GM21515 (cell line): Measurements from ENCODE around the gene NPAS3.

Source experiments
- ATAC-seq: cut with Tn5 transposase; IDR thresholded peaks from one replicate; pipeline ENCODE4 v1.9.1; 2021; ENCODE audit not compliant: unreplicated experiment

The NPAS3 gene

DNA sequence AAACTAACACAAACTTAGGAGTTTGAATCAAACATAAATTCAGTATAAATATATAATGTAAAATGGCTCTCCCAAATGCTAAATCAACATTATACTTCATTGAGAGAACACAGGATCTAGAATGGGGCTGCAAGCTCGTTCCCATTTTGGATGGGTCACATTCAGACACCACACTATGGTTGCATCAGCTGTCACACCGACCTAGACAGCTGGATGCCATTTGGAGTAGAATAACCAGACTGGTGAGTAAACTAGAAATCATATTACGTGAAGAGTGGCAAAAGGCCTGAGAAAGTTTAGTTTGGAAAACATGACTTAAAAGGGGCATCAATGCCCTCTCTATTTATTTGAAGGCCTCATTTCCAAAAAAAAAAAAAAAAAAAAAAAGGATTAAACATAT, 430.4 kb downstream of the NPAS3 start:
- no peak for ATAC-seq

- ATAC-seq, result no peak
These were observed 431.3 kb downstream of the NPAS3 start for GRCh38 chr14:33369972-33370371.

DNA sequence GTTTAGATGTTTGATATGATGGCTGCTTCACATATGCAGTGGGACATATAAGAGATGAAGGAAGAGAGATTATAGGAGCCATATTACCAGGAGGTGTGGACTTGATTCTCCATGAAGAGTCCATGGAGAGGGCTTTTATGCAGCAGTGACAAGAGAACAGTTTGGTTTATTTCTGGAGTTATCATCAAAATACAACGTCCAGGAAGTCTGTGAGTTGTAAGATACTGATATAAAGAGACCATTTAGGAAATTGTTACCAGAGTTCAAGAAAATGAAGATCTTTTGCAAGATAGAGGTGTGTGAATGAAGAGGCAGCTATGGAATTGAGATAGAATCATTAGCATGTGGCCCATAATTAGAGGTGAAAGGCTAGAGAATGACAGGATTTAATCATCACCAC, 431.7 kb downstream of the NPAS3 start:
- no peak for ATAC-seq

DNA sequence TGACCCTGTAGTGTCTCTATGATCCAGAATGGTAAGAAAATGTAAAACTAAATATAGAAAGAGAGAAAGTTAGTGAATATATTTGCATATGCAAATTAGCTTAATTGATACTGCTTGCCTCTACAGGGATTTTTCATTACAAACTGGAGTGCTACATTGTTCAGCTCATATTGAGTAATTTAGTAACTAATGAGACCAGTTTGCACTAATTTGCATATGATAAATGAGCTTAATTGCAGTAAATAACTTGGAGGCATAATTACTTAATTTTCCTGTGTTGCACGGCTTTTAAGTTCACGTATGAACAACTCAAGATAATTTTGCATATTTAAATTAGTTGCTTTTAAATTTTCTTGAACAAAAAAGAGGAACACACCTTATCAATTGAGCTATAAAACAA, 436.5 kb downstream of the NPAS3 start:
- no peak for ATAC-seq

DNA sequence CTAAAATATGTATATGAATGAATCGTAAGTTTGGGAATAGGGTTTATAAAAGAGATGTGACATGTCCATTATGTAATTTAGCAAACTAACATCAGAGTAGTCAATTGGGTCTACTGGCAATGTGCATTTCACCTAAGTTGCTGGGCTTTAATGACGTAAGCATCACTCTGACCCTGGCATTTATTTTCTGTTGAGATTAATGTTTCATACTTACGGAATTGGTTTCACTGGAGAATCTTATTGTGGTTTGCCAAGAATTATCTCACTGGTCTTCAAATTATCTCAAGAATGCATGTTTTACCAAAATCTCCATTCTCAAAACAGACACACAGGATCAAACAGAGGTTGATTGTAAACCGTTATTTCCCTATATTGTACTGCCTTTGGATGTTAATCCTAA, 437.1 kb downstream of the NPAS3 start:
- no peak for ATAC-seq

DNA sequence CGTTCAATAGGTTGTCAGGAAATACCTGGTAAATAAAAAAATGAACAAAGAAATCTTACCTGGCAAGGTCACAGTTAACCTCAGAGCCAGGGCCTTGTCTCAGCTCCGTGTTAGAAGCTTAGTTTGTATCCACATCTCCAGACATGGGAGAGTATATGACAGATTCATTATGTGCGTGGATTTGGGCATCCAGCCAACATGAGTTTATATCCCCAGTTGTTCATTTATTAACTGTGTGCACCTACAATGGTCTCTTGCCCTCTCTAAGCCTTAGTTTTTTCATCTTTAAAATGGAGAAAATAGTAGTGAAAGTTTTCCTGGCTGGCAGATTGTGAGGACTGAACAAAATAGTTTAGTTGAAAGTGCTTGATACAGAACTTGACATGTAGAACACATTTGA, 437.8 kb downstream of the NPAS3 start:
- ATAC-seq, result no peak

DNA sequence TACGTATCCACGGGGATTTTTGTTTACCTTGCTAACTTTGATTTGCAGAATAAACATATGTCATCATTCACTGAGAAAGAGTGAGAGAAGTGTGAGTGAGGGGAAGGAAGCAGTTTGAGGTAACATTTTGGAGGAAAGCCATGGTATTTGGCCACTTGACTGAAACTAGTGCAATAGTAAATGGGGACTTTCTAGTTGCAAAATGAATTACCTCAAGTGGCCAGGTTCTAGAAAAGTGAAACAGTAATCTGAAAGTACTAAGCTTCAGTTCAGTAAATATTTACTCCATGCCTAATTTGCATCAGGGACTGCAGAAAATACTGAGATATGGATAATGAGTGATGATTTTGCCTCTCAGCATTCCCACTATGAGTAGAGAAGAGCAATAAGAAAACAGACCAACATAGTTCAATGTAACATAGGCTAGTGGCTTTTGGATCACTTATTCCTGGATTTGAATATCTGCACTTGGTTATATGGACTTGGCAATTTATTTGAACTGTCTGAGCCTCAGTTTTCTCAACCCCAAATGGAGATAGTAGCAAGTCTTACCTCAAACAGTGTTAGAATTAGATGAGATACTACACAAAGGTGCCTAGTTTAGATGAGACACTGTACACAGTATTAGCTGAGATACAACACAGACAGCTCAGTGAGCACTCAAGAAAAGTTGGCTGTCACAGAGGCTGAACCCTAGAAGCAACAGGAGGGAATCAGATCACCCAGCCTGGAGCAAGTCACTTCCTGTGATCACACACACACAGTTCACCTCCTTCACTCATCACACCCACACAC, 439.1 kb downstream of the NPAS3 start:
- ATAC-seq, result peak; percentile 70

DNA sequence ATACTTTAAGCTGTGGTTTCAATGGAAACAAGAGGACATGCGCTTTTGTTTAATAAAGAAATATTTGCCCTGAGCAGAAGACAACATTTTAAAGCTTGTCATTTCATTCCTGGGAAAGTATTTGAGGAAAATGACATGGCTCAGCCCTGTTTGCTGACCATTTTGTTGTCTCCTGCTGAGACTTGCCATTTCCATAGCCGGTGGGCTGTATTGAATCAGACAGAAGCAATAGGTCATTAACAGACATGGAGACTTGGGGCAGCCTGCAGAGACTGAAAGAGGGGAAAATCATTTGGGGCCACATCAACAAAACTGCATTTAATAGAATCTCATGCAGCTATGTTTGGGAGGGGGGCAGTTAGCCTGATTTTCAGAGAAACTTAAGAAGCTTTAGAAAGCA, 443.0 kb downstream of the NPAS3 start:
- no peak for ATAC-seq

- no peak for ATAC-seq
These were observed 447.5 kb downstream of the NPAS3 start for GRCh38 chr14:33386140-33386539.

DNA sequence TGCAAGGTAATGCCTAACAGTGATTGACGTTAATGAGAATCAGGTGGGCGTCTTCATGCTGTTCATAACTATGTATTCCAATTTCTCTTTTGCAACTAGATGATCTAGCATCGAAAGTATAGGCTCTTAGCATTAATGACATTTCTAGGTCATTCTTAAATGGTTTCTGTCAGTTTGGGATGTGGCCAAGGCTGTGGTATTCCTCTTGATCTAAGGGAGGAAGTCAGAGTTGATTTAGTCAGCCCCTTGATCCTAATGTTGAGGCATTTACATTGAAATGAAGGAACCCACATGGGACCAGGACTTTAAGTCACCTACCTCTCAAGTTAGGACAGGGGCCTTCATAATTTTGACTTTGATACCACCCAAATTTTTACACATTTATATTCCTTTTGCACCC, 448.1 kb downstream of the NPAS3 start:
- no peak for ATAC-seq

GRCh38 chr14:33390335-33390734, 451.7 kb downstream of the NPAS3 start:
- ATAC-seq, result no peak

DNA sequence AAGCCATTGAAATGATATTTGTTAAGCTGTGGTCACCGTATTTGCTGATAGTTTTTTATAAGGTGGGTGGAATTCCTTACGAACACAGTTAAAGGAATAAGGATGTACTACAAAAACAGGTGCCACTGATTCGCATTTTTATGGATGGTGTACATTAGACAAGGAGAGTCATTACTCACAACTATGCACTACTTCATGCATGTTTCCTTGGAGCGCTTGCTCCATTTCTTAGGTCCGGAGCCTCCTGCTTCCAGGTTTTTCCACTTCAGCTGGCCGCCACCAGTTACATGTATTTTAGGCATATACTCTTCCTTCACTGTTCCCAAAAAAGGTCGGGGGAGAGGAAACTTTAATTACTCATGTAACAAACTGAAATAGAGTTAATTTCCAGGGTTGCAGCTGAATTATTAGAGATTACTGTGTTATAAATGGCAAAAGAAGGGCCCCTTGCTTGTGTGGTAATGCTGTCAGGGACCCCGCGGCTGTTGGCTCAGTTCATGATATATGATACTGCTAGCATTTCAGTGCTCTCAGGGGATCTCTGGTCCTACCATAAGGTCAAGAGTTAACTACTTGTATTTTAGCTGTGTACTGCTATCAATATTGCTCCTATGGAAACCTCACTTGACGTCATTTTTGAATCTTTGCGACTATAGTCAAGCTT, 454.7 kb downstream of the NPAS3 start:
- no peak for ATAC-seq

- no peak for ATAC-seq
These were observed 455.3 kb downstream of the NPAS3 start for GRCh38 chr14:33393895-33394368.

DNA sequence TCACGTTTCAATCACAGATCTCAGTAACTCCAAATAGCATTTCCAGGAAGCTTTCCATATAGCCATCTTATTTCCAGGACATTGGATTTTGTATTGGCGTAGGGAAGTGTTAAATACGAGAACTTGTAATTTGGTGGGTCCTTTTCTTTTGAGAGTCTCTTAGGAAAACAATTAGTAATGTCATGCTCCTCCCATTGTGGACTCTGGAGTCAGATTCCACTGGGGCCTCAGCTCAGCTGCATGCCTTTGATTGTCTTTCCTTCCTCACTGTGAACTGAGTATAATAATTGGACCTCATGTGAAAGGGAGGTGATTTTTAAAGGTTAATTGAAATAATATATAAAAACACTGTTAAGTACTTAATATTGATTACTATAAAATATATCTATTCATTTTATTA, 462.6 kb downstream of the NPAS3 start:
- no peak for ATAC-seq

GRCh38 chr14:33402604-33403003, 463.9 kb downstream of the NPAS3 start:
- ATAC-seq, result no peak

DNA sequence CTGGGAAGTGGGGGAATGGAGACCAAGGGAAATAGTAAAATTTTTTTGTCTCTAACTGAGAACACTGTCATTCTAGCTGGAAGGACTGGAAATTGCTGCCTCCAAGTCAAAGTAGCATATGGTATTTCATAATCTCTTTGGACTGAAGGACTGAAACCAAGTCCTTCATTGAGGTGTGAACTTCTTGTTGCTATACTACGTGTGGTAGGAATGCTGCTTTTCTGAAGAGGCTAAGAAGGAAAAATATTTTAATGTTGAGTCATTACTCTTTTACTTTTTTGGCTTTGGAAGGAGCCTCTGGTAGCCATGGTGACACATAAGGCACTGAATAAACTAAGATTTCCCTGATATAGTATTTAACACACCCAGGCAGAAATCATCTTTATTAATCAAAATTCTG, 465.4 kb downstream of the NPAS3 start:
- ATAC-seq, result no peak

DNA sequence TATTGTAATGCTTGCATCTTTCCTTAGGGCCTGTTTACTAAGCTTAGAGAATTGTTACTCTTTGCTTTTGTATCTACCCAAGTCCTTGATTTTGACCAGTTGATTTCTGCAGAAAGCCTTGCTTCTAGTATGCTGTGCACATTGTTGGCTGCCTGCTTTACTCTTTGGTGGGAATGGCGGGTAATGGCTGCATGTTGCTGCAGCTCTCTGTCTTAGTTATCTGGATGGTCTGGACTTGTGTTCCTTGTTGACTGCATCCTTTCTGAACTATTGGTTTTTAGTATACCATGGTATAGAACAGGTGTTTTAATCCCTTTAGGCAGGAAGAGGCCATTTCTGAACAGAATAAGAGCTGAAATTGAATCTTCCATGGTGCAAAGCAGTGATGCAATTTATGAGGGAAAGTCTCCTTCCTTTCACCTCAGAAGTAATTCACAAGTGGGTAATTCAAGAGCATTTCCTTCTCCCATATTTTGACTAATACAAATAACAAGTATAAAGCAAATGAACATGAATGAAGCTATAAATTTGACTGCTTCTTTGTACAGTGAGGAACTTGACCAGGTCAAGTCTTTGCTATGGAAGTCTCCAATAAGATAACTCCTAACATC, 466.4 kb downstream of the NPAS3 start:
- ATAC-seq, result no peak

- no peak for ATAC-seq
These were observed 468.1 kb downstream of the NPAS3 start for GRCh38 chr14:33406766-33407165.

DNA sequence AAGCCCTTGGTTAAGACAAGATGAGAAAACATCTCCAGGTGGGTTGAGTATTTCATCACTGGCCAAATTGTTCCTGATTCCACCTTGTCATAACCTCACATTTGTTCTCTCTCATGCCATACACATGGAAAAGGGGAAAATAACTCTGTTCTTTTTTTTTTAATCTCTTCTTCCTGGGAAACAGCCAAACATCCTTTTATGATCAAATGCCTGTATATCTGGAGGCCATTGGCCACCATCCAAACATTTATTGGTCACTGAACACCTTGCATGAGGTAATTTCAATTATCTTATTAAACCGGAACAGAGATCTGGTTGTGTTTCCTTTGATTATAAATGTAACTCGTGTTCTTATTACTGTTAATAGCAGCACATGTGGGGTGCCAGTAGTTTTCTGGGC, 469.6 kb downstream of the NPAS3 start:
- ATAC-seq, result no peak

DNA sequence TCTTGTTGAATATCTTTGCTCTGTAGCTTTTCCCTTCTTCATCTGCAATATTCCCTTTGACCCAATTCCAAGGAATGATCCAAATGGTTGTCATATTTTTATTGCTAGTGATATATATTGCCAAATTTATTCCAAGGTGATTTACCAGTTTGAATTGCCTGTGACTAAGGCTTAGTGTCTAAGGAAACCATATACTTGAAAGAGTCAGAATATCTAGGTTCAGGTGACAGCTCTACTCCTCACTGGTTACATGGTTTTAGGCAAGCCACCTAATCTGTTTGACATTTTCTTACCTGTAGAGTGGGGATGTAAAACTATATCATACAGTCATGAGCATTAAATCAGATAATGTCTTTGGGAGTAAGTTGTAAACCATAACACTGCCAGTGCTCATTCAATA, 473.8 kb downstream of the NPAS3 start:
- ATAC-seq, result no peak

DNA sequence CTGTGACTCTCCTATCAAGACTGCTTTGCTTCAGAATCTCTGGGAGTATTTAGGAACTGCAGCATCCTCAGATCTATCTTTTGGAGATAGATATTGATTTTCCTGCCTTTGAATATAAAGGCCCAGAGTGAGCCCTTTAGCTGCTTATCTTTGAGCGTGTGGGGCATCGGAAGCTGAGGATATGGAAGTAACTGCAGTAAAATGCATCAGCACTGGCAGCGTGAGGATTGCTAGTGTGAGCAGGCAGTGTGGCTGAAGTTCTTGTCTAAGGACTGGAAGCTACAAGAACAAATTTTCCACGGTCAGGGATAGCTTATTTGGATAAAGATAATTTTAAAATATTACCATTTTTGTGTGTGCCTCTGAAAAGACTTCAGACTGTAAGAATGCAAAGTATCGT, 474.7 kb downstream of the NPAS3 start:
- no peak for ATAC-seq

GRCh38 chr14:33414041-33414440, 475.4 kb downstream of the NPAS3 start:
- ATAC-seq, result no peak
